Left ventricle myocardium inferior (tissue), 1 donor: ENCODE results near the gene PLBD1. TPM values are rescaled to one million over a fixed set of nuclear protein-coding genes. Genes with fewer than 3 reads are reported as not detected.

Experiments
- DNase-seq: peaks from one replicate; pipeline ENCODE4 v3.0.0-alpha.2; 2020
- H3K27ac ChIP-seq: fragments of 200-600 bp; replicated peaks from 2 replicates; pipeline ENCODE4 v1.8.0; 2021
- H3K27me3 ChIP-seq: fragments of 200-600 bp; 2 replicates; pipeline ENCODE4 v1.8.0; 2021; ENCODE audit warnings: low read depth
- H3K36me3 ChIP-seq: fragments of 200-600 bp; 2 replicates; pipeline ENCODE4 v1.8.0; 2021
- H3K4me1 ChIP-seq: fragments of 200-600 bp; 2 replicates; pipeline ENCODE4 v1.8.0; 2021
- H3K4me3 ChIP-seq: fragments of 200-600 bp; 2 replicates; pipeline ENCODE4 v1.8.0; 2021; ENCODE audit warnings: mild to moderate bottlenecking, moderate library complexity
- H3K9me3 ChIP-seq: fragments of 200-600 bp; replicated peaks from 2 replicates; pipeline ENCODE4 v1.8.0; 2021
- CTCF ChIP-seq: fragments of 200-600 bp; IDR thresholded peaks from 2 replicates; pipeline ENCODE4 v1.8.0; 2021; ENCODE audit warnings: antibody characterized with exemption, mild to moderate bottlenecking, borderline replicate concordance
- intact Hi-C: fragments of 100-400 bp; cut with micrococcal nuclease; formaldehyde crosslinking; loops from one replicate; pipeline ENCODE4 v1.11.0; 2022
- total RNA-seq: library from RNA; stranded (reverse); fragmentation: NEBNext Ultra II Directional; extraction: Animal tissue kit (Norgen Biotek cat#: 25700); gene quantifications from one replicate; pipeline ENCODE4 v1.2.1, GENCODE V29; 2021
- donor health status: DM: no; HTN: yes; CAD: no; lungs with severe emphysema.

PLBD1 gene
- total RNA-seq, 1 donor from 2014 or later: 29.1 TPM

GRCh38 chr12:14611640-14612203 lies 44.0 kb upstream of the PLBD1 start:
- Histone ChIP-seq H3K27ac (peak overlapping the region; percentile 75), H3K4me1 (peaks cover 39% of the 10 kb centered on the region), H3K27me3 (no peaks in the 10 kb centered on the region), H3K9me3 (peaks cover 41% of the 10 kb centered on the region), H3K4me3 (no peak overlapping the region), H3K36me3 (no peaks in the 10 kb centered on the region)
- intact Hi-C loops: no loop called here
- no peak for DNase-seq
- no peak for TF ChIP-seq CTCF

GRCh38 chr12:14607568-14607967 lies 39.9 kb upstream of the PLBD1 start:
- Histone ChIP-seq H3K27me3 (no peaks in the 10 kb centered on the region), H3K36me3 (no peaks in the 10 kb centered on the region), H3K27ac (no peak overlapping the region), H3K4me1 (peaks cover 8% of the 10 kb centered on the region), H3K9me3 (peaks cover 83% of the 10 kb centered on the region), H3K4me3 (no peak overlapping the region)
- TF ChIP-seq CTCF: no peak
- DNase-seq: no peak
- intact Hi-C loops: no loop called here

GRCh38 chr12:14605401-14605989 lies 37.8 kb upstream of the PLBD1 start:
- intact Hi-C loops: no loop called here
- Histone ChIP-seq H3K4me1 (peaks cover 6% of the 10 kb centered on the region), H3K27me3 (no peaks in the 10 kb centered on the region), H3K4me3 (no peak overlapping the region), H3K36me3 (no peaks in the 10 kb centered on the region), H3K9me3 (peaks cover 76% of the 10 kb centered on the region), H3K27ac (no peak overlapping the region)
- DNase-seq: no peak
- TF ChIP-seq CTCF: no peak

- DNase-seq: no peak
- no peak for TF ChIP-seq CTCF
- peaks cover 64% of the 10 kb centered on the region for H3K9me3 ChIP-seq
- no peak overlapping the region for H3K4me3 ChIP-seq
- H3K4me1 ChIP-seq: peaks cover 6% of the 10 kb centered on the region
- H3K27me3 ChIP-seq: no peaks in the 10 kb centered on the region
- H3K36me3 ChIP-seq: no peaks in the 10 kb centered on the region
- intact Hi-C loops: no loop called here
- H3K27ac ChIP-seq: no peak overlapping the region
Observed at GRCh38 chr12:14601692-14602478, 34.2 kb upstream of the PLBD1 start.

- Histone ChIP-seq H3K4me1 (peaks cover 6% of the 10 kb centered on the region), H3K36me3 (no peaks in the 10 kb centered on the region), H3K27me3 (no peaks in the 10 kb centered on the region), H3K9me3 (peaks cover 25% of the 10 kb centered on the region), H3K4me3 (no peak overlapping the region), H3K27ac (no peak overlapping the region)
- DNase-seq: no peak
- TF ChIP-seq CTCF: no peak
- intact Hi-C loops: no loop called here
Observed at GRCh38 chr12:14597480-14597879, 29.8 kb upstream of the PLBD1 start.
